ENCODE data around the gene PAPPA. TPM values are rescaled to one million over a fixed set of nuclear protein-coding genes. Genes with fewer than 3 reads are reported as not detected.

The PAPPA gene
- total and polyA plus RNA-seq, 9 of the 15 experiments (the other 6 are each of a cell fraction or from before 2014, with no cell fraction given): 0.06 to 0.18 (median 0.11) TPM

GRCh38 chr9:116437411-116438370 lies 284.1 kb downstream of the PAPPA start (continued):
- TF ChIP-seq GABPA (tag; conservative IDR thresholded peaks at IDR 0.05; ENCODE audit: low read depth) (no peak), HDGF (IDR thresholded peaks at IDR 0.05) (no peak), ZNF696 (CRISPR knock-in tag; conservative IDR thresholded peaks at IDR 0.05) (0 out of 2 replicates have a peak, but pooled peaks have one; percentile 13), ZNF134 (CRISPR knock-in tag; conservative IDR thresholded peaks at IDR 0.05) (0 out of 2 replicates have a peak, but pooled peaks have one; percentile 32), NFIX (CRISPR knock-in tag; IDR thresholded peaks at IDR 0.05; ENCODE audit: low read depth) (no peak), RCOR1 (IDR thresholded peaks at IDR 0.05; ENCODE audit: borderline replicate concordance in 1 of 2, low read depth in 2 of 2, low read length in 2 of 2) (peak in 1 of 2 experiments; percentile 52; a peak in 2 of 4 replicates), MCM7 (IDR thresholded peaks at IDR 0.05) (no peak), ARID1B (IDR thresholded peaks at IDR 0.05) (peak; percentile 86), ZNF239 (CRISPR knock-in tag; IDR thresholded peaks at IDR 0.05) (peak; percentile 72), SETDB1 (IDR thresholded peaks at IDR 0.05; ENCODE audit: low read length) (no peak), JUN (IDR thresholded peaks at IDR 0.05; ENCODE audit: borderline replicate concordance, low read depth, low read length) (peak; percentile 76; the same call in 1 of the 2 replicates), JUN (CRISPR knock-in tag; IDR thresholded peaks at IDR 0.05; ENCODE audit: borderline replicate concordance) (no peak), ZNF644 (tag; IDR thresholded peaks at IDR 0.05; ENCODE audit: low read depth) (peak; percentile 77; the same call in 1 of the 2 replicates), EHMT2 (IDR thresholded peaks at IDR 0.05) (peak; percentile 90), CBFA2T2 (conservative IDR thresholded peaks at IDR 0.05) (peak; percentile 71), NR2F6 (CRISPR knock-in tag; IDR thresholded peaks at IDR 0.05) (no peak), ZNF347 (CRISPR knock-in tag; IDR thresholded peaks at IDR 0.05; ENCODE audit: low read depth) (no peak), SMARCC2 (IDR thresholded peaks at IDR 0.05; ENCODE audit: low read depth) (peak; percentile 74; the same call in 1 of the 2 replicates), RHOXF2B (CRISPR knock-in tag; conservative IDR thresholded peaks at IDR 0.05) (no peak), ZNF584 (CRISPR knock-in tag; IDR thresholded peaks at IDR 0.05; ENCODE audit: low read depth) (peak; percentile 68), ZNF766 (CRISPR knock-in tag; conservative IDR thresholded peaks at IDR 0.05) (peak; percentile 85), MYBL2 (IDR thresholded peaks at IDR 0.05; ENCODE audit: low read depth) (no peak), MYBL2 (CRISPR knock-in tag; IDR thresholded peaks at IDR 0.05; ENCODE audit: borderline replicate concordance) (no peak), SIN3A (IDR thresholded peaks at IDR 0.05; ENCODE audit: borderline replicate concordance in 2 of 2, control insufficient read depth in 1 of 2, low read depth in 2 of 2, low read length in 2 of 2) (no peak), TEAD1 (CRISPR knock-in tag; IDR thresholded peaks at IDR 0.05) (peak in 1 of 2 experiments; percentile 86; a peak in 2 of 4 replicates)
- TF ChIP-seq, protein P1, sequence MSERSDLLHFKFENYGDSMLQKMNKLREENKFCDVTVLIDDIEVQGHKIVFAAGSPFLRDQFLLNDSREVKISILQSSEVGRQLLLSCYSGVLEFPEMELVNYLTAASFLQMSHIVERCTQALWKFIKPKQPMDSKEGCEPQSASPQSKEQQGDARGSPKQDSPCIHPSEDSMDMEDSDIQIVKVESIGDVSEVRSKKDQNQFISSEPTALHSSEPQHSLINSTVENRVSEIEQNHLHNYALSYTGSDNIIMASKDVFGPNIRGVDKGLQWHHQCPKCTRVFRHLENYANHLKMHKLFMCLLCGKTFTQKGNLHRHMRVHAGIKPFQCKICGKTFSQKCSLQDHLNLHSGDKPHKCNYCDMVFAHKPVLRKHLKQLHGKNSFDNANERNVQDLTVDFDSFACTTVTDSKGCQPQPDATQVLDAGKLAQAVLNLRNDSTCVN (CRISPR knock-in tag; IDR thresholded peaks at IDR 0.05): no peak
- TF ChIP-seq, protein P2, sequence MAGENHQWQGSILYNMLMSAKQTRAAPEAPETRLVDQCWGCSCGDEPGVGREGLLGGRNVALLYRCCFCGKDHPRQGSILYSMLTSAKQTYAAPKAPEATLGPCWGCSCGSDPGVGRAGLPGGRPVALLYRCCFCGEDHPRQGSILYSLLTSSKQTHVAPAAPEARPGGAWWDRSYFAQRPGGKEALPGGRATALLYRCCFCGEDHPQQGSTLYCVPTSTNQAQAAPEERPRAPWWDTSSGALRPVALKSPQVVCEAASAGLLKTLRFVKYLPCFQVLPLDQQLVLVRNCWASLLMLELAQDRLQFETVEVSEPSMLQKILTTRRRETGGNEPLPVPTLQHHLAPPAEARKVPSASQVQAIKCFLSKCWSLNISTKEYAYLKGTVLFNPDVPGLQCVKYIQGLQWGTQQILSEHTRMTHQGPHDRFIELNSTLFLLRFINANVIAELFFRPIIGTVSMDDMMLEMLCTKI (IDR thresholded peaks at IDR 0.05; ENCODE audit: partially characterized antibody): no peak
